Kidney tubule cell (primary cell): ENCODE results near the gene ETV3L.
A peak's percentile ranks its signal among the peaks of the same experiment; 100 is the strongest.
"Not testable (repeated sequence)": the region's sequence is repeated elsewhere in the genome, so short reads cannot be mapped to it uniquely, and the experiment has no call there.

ENCODE experiments used
- DNase-seq: peaks from one replicate; pipeline ENCODE4 v3.0.0-alpha.2; 2018; ENCODE audit warnings: low spot score

Gene ETV3L

DNA sequence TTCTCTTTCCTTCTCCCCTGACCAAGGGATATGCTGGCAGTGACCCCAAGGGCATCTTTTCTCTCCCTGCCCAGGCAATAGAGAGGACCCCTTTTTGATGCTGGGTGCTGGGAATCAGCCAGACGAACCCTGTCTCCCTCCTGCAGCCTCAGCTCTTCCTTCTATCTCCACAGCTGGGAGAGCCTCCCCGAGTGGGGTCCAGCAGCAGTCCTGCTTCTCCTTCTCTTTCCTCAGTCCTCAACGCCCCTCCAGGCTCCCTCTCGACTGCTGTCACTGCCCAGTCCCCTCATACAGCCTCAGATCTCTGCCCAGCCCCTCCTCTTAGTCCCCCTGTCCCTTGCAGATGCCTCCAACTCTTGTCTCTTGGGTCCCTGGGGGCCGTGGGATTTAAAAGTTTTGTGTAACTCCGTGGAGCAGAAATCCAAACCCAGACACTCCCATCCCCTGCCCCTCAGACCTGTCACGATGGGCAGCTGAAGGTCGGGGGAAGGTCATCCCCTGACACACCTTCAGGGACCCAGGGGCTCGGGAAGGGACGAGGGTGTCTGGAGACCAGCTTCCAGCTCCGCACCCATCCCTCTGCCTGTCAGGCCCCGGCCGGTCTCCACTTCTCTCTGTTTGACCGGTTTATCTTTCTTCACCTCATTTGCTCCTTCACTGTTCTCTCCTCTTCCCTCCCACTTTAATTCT lies 5.8 kb upstream of the ETV3L start:
- no peak for DNase-seq

DNA sequence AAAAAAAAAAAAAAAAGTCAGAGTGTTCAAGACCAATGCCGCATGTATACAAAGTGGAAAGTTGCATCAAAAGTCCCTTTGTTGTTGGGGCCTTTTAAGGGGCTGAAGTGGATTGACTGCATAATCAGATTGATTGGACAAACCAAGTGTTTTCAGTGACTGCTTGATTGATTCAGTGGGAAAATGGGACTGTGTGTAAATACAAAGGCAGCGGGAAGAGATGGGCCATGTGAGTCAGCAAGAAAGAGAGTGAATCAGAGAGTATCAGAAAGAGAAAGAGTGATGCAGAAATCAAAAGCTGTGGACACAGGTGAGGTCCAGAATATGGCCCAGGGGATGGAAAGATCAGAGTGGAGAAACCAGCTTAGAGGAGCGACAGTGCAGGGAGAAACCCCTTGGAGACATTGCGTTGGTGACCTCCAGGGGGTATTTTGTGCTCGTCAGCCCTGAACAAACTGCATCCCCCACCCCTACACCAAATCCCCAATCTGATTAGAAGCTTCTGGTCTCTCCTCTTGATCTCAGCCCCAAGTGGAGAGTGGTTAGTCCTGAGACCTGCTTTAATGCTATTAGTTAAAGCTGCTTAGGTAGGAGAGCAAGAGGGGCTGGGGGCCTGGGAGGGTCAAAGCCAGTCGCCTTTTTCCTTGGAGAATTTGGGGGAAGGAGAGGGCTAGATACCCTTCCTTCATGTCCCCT lies 5.1 kb upstream of the ETV3L start:
- DNase-seq = peak; percentile 38

DNA sequence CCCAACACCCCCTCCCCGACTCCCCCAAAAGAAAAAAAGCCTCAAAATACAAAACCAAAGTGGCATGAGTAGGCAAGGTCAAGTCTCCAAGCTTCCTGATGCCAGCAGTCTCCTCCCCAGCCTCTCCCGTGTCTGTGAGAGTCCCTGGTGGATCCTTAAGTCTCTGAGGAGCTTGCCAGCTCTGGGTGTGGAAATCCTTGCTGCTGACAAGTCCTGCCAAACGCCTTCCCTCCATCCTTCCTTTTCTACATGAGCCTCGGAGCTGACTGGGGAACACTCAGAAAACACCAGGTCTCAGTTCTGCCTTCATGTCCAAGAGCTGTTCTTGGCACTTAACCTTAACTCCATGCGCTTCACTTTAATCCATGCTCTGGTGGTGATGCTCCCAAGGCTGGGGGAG lies 3.7 kb upstream of the ETV3L start:
- DNase-seq = no peak

DNA sequence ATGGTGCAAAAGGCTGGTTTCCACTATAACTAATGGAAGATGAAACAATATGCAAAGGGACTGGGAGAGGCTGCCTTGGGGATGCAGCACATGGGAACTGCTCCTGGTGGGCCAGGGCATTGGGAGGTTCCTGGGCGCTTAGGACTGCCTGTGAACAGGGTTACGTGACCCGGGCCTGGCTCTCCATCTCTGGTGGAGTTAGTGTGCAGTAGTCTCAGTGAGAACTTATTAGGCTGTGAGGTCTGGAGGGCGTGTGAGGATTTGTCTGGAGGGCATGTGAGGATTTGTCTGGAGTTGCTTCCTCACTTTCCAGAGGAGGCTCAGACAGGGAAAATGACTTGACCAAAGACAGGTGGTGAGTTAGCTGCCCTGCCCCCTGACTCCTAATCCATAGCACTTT lies 1.5 kb upstream of the ETV3L start:
- no peak for DNase-seq

DNA sequence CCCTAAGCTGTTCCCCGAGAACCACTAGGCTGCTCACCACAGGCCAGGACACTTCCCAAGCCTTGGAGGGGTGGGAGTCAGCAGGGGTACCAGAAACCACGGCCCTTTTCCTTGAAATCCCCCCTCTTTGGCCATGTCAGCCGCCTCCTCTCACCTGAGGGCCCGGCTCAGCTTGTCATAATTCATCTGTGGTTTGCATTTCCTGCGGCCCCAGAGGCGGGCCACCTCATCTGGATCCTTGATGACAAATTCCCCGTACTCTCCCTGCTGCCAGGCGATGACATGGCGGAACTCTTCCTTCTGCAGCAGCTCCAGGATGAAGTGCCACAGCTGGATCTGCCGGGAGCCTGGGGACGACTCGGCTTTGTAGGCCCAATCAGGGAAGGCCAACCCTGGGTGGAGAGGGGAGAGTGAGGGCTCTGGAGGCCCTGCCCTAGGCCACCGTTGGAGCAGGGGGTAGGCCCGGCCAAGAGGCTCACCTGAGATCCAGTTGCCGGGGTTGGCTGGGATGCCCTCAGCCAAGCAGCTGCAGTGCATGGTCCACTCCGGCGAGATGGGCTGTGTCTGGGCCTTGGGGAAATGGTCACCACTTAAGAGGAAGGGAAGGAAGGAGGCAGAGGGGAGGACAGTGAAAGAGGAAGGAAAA lies 498 bp downstream of the ETV3L start:
- DNase-seq = not testable (repeated sequence)

DNA sequence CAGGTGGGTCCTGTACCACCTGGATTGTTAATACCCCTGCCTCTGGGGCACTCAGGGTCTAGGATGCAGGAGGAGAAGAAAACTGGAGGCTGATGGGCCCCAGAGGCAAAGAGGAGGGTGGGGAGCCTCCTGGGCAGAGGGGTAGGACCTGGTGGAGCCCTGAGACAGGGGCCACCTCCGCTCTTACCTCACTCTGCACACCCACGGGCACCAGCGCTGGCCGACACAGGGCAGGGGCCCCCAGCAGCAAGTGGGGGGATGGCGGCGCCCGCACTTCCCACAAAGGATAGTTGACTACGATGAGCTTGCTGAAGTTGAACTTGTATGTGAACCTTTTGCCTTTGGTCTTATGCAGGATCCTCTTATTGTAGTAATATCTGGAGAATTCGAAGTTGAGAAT lies 1.1 kb downstream of the ETV3L start:
- no peak for DNase-seq

DNA sequence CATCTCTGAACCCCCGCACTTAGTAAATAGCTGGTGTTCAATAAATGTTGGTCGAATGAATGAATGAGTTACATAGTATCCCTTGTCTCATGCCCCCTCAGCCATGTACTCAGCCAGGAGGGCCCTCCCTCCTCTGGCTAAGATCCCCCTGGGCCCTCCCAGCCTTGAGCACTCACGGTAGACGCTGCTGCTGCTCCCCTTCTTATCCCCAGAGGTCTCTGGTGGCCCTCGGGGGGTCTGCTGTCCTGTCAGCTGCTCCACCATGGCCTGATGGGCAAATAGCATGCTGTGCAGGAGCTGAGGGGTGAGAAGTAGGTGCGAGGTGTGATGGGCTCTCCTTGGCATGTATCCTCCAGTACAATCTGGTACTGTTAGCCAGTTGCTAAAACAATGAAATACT lies 1.9 kb downstream of the ETV3L start:
- DNase-seq = no peak

DNA sequence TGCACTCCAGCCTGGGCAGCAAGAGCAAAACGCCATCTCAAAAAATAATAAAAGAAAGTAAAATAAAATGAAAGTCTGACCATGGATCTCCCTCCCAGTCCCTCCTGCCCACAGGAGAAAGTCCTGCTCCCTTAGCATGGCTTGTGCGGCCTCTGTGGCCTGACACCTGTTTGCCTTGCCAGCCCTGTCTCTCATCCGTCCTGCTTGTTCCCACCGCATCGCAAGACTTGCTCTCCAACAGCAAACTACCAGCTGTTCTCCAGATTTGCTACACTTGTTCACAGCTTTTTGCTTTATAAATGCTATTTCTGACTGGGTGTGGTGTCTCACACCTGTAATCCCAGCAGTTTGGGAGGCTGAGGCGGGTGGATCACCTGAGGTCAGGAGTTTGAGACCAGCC lies 2.7 kb downstream of the ETV3L start:
- DNase-seq = no peak

DNA sequence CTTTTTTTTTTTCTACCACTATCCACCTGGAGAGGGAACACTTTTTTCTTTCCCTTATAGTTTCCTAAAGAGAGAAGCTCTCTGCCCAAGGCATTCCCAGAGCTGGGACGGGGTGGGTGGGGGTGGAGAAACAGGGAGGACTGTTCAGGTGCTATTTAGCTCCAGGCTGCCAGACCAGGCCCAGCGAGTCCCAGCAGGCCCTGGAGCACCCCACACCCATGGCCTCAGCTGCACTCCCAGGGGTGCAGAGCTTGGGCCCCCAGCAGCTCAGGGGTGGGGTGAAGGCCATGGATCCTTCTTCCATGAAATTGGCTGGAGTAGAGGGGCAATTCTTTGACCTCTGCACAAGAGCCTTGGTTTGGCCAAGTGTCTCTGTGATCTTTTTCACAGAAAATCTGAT lies 4.1 kb downstream of the ETV3L start:
- no peak for DNase-seq

DNA sequence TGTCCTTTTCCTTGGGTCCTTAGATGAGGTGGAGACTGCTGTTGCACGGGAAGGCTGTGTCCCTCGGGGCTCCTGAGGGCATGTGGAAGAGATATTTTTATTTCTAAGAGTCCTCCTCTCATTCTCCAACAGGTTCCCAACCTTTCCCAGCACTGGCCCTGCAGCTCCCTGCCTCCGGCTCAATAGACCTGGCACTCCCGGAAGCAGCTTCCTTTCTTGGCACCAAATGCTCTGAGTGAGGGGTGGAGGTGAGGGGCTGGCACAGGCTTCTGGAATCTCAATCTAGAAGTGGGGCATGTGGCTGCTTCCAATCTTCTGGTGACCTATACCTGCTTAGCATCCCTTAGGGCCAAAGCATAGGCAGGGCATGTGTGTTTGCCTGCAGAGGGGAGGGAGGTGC lies 4.5 kb downstream of the ETV3L start:
- DNase-seq = no peak

DNA sequence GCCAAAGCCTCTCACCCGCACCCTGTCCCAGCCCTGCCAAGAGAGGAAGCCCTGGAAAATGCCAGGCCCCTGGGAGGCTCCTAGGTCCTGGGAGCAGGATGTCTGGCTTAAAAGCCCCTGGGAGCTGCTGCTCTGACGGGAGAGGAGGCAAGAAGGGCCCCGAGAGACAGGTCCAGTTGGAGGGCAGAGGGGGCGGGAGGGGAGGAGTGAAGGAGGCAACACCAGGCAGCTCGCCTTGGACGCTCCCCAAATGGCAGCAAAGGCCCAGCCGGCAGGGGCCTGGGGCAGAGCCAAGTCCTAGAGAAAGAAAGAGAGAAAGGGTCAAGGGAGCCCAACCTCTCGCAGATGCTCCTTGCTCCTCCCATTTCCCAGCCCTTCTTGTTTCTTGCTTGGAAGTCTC lies 6.8 kb downstream of the ETV3L start:
- DNase-seq = no peak

DNA sequence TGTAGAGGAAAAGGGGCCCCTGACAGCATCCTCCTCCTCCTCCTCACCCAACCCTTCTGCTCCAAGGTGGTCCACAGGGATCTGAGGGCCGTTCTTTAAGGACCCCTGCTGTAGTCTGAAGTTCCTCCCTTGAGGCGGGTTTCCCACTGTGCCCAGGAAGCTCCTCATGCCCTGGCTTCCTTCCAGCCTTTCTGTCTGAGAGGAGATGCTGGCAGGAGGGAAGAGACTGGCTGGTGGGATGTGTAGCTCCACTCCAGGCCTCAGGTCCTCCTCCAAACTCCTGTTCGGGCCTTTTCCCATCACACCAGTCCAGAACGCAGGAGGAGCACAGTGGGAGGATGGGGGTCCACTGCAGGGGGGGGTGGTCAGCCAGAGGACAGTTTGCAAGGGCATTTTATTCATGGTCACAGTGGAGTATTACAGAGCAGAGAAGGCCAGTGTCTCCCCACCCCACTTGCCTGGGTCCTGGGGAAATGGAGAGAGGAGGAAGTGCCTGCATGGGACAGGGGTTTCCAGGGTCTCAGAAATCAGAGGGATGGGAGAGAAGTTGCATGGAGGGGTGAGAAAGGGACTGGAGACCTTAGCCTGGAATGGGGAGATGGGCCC lies 7.8 kb downstream of the ETV3L start:
- no peak for DNase-seq

DNA sequence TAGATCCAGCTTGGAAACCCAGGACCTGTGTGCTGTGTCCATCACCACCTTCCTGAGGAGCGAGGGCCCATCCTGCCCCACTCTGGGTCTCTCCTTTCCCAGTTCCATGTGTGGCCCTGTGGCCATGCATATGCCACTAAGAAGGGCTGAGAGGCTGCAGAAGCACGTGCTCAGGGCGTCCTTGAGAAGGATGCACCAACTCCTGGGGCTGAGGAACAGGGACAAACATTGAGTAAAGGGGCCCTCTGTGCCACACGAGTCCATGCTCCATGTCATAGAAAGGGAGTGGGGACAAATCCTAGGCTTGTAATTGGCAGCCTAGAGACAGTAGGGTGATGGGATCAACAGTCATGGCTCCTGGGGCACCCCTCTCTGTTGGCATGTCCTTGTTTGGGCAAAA lies 8.4 kb downstream of the ETV3L start:
- DNase-seq = no peak

DNA sequence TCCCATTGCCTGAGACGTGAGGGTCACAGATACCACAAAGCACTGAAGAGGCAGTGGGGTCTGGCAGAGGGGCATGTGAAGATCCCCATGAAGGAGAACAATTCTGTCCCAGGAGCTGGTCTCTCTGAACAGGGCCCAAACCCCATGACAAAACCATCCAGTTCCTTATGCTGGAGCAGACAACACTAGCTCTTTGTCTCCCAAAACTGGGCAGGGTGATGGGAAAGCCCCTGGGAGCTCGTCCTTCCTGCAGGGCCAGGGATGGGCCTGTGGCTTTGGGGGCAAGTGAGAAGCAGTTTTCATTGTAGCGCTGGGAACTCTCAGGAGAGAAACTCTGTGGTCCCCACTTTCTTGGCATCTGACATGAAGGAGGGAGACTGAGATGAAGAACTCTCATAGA lies 8.8 kb downstream of the ETV3L start:
- no peak for DNase-seq

DNA sequence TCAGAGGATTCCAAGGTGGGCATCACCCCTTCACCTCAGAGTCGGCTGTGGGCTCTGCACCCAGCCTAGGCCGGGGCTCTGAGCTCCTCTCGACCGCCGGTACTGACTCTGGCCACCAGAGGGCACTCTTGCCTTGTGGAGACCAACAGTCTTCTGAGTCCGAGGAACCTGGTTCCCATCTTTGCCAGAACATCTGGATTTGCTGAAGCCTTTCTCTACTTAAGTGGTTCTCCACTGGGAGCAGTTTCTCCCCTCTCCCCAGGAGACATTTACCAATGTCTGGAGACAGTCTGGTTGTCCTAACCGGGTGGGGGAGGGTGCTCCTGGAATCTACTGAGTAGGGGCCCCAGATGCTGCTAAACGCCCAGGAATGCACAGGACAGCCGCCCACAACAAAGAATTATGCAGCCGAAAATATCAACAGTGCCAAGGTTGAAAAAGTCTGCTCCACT lies 9.4 kb downstream of the ETV3L start:
- peak; percentile 72 for DNase-seq

DNA sequence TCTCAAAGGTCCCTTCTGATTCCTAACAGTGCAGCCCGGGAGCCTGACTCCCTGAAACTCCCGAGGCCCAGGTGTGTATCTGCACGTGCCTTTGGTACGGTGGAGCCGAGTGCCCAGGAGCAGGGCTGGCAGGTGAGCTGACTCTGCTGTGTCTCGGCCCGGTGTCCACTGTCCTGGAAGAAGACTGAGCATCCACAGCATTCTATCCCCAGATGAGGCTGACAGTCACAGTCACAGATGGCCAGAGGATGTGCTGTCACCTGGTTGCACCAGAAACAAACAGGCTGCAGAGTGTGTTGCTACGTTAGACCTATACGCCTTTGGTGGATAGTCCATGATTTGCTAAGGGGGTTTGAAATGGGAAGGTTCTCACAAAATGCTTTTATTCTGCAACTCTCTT lies 9.8 kb downstream of the ETV3L start:
- no peak for DNase-seq

DNA sequence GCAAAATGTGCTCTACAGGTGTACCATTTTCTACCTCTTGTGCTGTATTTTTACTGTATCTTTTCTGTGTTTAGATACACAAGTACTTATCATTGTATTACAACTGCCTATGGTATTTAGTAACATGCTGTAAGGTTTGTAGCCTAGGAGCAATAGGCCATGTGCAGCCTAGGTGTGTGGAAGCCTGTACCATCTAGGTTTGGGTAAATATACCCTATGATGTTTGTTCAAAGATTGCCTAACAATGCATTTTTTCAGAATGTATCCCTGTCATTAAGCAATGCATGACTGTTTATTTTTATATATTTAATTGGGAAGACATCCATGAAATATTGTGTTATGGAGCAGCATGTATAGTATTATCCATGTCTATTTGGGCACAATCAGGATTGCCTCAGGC lies 11.0 kb downstream of the ETV3L start:
- DNase-seq = no peak

DNA sequence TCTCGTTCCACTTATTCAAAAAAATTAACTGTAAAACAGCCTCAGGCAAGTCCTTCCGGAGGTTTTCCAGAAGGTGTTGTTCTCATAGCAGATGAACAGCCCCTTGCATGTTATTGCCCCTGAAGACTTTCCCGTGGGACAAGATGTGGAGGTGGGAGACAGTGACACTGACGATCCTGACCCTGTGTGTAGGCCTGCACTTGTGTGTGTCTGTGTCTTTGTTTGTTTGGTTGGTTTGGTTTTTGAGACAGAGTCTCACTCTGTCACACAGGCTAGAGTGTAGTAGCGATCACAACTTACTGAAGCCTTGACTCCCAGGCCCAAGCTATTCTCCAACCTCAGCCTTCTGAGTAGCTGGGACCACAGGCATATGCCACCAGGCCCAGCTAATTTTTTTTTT lies 12.6 kb downstream of the ETV3L start:
- no peak for DNase-seq

DNA sequence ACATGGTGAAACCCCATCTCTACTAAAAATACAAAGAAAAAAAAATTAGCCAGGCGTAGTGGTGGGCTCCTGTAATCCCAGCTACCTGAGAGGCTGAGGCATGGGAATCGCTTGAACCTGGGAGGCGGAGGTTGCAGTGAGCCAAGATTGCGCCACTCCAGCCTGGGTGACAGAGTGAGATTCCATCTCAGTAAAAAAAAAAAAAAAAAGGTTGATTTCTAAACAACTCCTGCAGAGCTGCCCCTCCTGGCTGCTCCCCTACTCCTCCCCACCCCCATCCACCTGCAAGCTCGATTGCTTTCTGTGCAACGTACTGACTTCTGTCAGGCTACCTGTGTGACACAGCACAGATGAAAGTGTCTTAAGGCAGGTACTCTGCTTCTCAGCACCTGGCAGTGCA lies 13.3 kb downstream of the ETV3L start:
- no peak for DNase-seq

DNA sequence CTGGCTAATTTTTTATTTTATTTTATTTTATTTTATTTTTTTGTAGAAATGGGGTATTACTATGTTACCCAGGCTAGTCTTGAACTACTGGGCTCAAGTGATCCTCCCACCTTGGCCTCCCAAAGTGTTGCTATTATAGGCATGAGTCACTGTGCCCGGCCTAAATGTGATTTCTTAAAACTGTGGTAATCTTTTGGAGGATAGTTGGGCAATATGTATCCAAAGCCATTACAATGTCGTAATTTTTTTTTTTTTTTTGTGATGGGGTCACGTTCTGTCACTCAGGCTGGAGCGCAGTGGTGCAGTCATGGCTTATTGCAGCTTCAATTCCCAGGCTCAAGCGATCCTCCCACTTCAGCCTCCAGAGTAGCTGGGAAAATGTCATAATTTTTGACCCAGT lies 14.2 kb downstream of the ETV3L start:
- no peak for DNase-seq

DNA sequence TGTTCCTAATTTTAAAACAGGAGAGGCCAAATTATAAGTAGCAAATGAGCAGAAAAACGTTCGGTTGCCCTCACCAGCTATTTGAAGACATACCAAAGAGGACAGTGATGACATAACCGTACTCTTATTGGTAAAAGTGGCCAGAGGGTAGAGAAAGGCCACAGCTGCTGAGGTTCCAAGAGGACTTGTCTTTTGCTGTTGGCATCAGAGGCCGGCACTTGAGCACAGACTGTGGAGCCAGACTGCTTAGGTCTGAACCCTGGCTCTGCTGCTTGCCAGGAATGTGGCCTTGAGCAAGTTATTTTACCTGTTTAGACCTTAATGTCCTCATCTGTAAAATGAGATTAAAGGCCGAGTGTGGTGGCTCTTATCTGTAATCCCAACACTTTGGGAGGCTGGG lies 14.9 kb downstream of the ETV3L start:
- no peak for DNase-seq

DNA sequence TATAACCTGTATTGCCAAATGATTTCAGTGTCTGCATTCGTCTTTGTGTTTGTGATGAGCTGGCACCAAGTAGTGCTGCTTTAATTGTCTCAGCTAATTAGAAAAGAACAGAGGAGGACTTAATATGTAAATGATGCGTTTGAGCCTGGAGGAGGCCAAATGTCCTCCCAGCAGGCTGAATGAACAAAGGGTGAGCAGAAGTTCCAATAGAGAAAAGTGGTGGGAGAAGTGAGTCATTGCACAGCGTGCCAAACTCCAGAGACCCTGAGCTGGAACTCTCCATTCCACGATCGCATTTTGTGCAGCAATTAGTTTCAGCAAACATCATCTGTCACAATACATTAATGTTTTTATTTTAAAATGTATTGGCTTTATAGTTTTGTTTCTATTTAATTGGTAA lies 17.9 kb downstream of the ETV3L start:
- no peak for DNase-seq

DNA sequence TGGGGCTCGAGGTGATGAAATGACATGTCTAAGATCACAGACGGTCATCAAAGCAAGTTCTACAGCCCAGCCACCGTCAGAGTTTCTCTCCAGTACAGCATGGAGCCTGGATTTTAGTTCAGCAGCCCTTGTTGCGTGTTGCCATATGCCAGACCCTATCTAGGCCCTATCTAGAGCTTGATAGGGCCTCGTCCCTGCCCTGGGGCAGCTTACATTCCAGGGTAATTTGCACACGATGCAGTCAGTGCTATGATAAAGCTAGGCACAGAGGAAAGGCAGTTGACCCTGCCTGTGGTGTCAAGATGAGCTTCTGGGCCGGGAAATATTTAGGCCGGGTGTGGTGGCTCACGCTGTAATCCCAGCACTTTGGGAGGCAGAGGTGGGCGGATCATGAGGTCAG lies 18.9 kb downstream of the ETV3L start:
- no peak for DNase-seq
